HepG2 (cell line): ENCODE measurements around the gene COL4A3. TPM values are rescaled to one million over a fixed set of nuclear protein-coding genes. Genes with fewer than 3 reads are reported as not detected.

Source experiments
- FIP1L1 ChIP-seq: fragments of 200-400 bp; formaldehyde crosslinking; IDR thresholded peaks from 2 replicates; pipeline ENCODE4 v1.6.1; 2018; ENCODE audit warnings: low read depth, mild to moderate bottlenecking, low read length, moderate library complexity, borderline replicate concordance; ENCODE audit not compliant: insufficient read depth
- FOXC1 ChIP-seq: sonication (generic); formaldehyde crosslinking; IDR thresholded peaks from 2 replicates; pipeline ENCODE4 v1.8.0; 2022; ENCODE audit warnings: mild to moderate bottlenecking, missing genetic modification reagents, borderline replicate concordance
- HMG20A ChIP-seq: IDR thresholded peaks from 2 replicates; pipeline ENCODE4 v1.6.1; 2016; ENCODE audit warnings: borderline replicate concordance
- IKZF5 ChIP-seq: IDR thresholded peaks from 2 replicates; pipeline ENCODE4 v1.6.1; 2018; ENCODE audit warnings: missing genetic modification reagents, mild to moderate bottlenecking, missing compliant biosample characterization
- MXD4 ChIP-seq: IDR thresholded peaks from 2 replicates; pipeline ENCODE4 v1.6.1; 2016; ENCODE audit warnings: mild to moderate bottlenecking, missing biosample characterization, missing genetic modification reagents
- PAF1 ChIP-seq: IDR thresholded peaks from 2 replicates; pipeline ENCODE4 v1.6.1; 2016; ENCODE audit warnings: missing genetic modification reagents, missing compliant biosample characterization
- POLR2G ChIP-seq: fragments of 200-400 bp; formaldehyde crosslinking; IDR thresholded peaks from 2 replicates; pipeline ENCODE4 v1.6.1; 2018; ENCODE audit warnings: mild to moderate bottlenecking, low read depth, low read length, moderate library complexity
- SP5 ChIP-seq: IDR thresholded peaks from 2 replicates; pipeline ENCODE4 v1.6.1; 2016; ENCODE audit warnings: low read depth, borderline replicate concordance
- TAF15 ChIP-seq: fragments of 200-400 bp; formaldehyde crosslinking; IDR thresholded peaks from one replicate; pipeline ENCODE4 v1.6.1; 2018; ENCODE audit warnings: mild to moderate bottlenecking, low read depth, low read length; ENCODE audit not compliant: poor library complexity, severe bottlenecking
- TCF7 ChIP-seq: sonication (generic); IDR thresholded peaks from 2 replicates; pipeline ENCODE4 v1.6.1; 2016; ENCODE audit warnings: antibody characterized with exemption, low read depth
- TFDP2 ChIP-seq: sonication (generic); formaldehyde crosslinking; IDR thresholded peaks from 2 replicates; pipeline ENCODE4 v1.4.0; 2020; ENCODE audit warnings: missing genetic modification reagents
- ZBED4 ChIP-seq: sonication (generic); formaldehyde crosslinking; IDR thresholded peaks from 2 replicates; pipeline ENCODE4 v1.4.0; 2020; ENCODE audit warnings: missing genetic modification reagents, borderline replicate concordance
- ZBTB7A ChIP-seq: sonication (generic); formaldehyde crosslinking; IDR thresholded peaks from 2 replicates; pipeline ENCODE4 v1.8.0; 2022; ENCODE audit warnings: mild to moderate bottlenecking, missing genetic modification reagents
- ZBTB8A ChIP-seq: sonication (generic); formaldehyde crosslinking; IDR thresholded peaks from 2 replicates; pipeline ENCODE4 v1.4.0; 2020; ENCODE audit warnings: mild to moderate bottlenecking, low read depth, missing genetic modification reagents, borderline replicate concordance
- ZFP82 ChIP-seq: sonication (generic); formaldehyde crosslinking; IDR thresholded peaks from 2 replicates; pipeline ENCODE4 v1.5.1; 2020; ENCODE audit warnings: mild to moderate bottlenecking, missing genetic modification reagents, borderline replicate concordance
- ZIK1 ChIP-seq: sonication (generic); formaldehyde crosslinking; IDR thresholded peaks from 2 replicates; pipeline ENCODE4 v1.5.0; 2020; ENCODE audit warnings: mild to moderate bottlenecking, low read depth, missing genetic modification reagents, borderline replicate concordance
- ZNF333 ChIP-seq: sonication (generic); formaldehyde crosslinking; IDR thresholded peaks from 2 replicates; pipeline ENCODE4 v1.4.0; 2020; ENCODE audit warnings: mild to moderate bottlenecking, missing genetic modification reagents, borderline replicate concordance
- ZNF335 ChIP-seq: sonication (generic); formaldehyde crosslinking; IDR thresholded peaks from 2 replicates; pipeline ENCODE4 v1.4.0; 2020; ENCODE audit warnings: missing genetic modification reagents
- ZNF343 ChIP-seq: sonication (generic); formaldehyde crosslinking; IDR thresholded peaks from 2 replicates; pipeline ENCODE4 v1.4.0; 2020; ENCODE audit warnings: mild to moderate bottlenecking, missing genetic modification reagents
- polyA plus RNA-seq, 8 experiments: library from polyadenylated mRNA; depleted of rRNA in 3 of 8; stranded (reverse) in 7 of 8; unstranded in 1 of 8; fragments of >200 nt; fragmentation: Illumina TruSeq in 4 of 8; extraction: Trizol in 4 of 8; gene quantifications; 2 replicates each; pipeline versions ENCODE4 v1.2.1 to v1.2.3, GENCODE V29; 2011 to 2016; ENCODE audit warnings: low read depth in 4 of 8, missing spikeins in 1 of 8, mixed read lengths in 1 of 8; ENCODE audit not compliant: insufficient read depth in 1 of 8
- total RNA-seq, 5 experiments: library from RNA; depleted of rRNA; stranded (reverse); fragments of >200 nt; fragmentation: Illumina TruSeq; extraction: Trizol; gene quantifications; 2 replicates each; pipeline ENCODE4 v1.2.3, GENCODE V29; 2016; ENCODE audit warnings: low read depth in 1 of 5
- TF ChIP-seq, protein P1 (sequence below): sonication (generic); formaldehyde crosslinking; IDR thresholded peaks from 2 replicates; pipeline ENCODE4 v1.4.0; 2020; ENCODE audit warnings: mild to moderate bottlenecking, low read depth, missing genetic modification reagents
- TF ChIP-seq, protein P2 (sequence below): sonication (generic); formaldehyde crosslinking; IDR thresholded peaks from 2 replicates; pipeline ENCODE4 v1.4.0; 2020; ENCODE audit warnings: mild to moderate bottlenecking, low read depth, missing genetic modification reagents
- TF ChIP-seq, protein P3 (sequence below): sonication (generic); formaldehyde crosslinking; IDR thresholded peaks from 2 replicates; pipeline ENCODE4 v1.4.0; 2020; ENCODE audit warnings: missing genetic modification reagents

The COL4A3 gene
- total and polyA plus RNA-seq, 2 of the 13 experiments (the other 11 are each of a cell fraction or from before 2014, with no cell fraction given) = 0.02 TPM; not detected in 1

DNA sequence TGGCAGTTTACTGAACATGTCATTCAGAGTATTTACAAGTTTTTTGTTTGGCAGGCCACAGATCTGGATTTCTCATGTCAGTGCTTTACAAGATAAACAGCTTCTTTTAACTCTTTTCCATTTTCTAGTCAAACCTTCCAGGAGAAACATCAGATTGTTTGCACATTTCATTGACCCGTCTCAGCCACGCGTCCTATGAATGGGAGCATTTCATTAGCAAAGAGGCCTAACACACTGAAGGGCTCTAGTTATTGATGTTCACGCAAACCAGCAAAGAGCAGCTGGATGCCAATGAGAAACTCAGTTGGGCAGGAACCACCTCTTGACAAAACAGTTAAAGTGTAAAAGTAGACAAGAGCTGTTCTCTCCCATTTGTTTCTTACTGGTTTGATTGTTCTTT is 131.4 kb downstream of the COL4A3 start (continued):
- TF ChIP-seq, protein P1, sequence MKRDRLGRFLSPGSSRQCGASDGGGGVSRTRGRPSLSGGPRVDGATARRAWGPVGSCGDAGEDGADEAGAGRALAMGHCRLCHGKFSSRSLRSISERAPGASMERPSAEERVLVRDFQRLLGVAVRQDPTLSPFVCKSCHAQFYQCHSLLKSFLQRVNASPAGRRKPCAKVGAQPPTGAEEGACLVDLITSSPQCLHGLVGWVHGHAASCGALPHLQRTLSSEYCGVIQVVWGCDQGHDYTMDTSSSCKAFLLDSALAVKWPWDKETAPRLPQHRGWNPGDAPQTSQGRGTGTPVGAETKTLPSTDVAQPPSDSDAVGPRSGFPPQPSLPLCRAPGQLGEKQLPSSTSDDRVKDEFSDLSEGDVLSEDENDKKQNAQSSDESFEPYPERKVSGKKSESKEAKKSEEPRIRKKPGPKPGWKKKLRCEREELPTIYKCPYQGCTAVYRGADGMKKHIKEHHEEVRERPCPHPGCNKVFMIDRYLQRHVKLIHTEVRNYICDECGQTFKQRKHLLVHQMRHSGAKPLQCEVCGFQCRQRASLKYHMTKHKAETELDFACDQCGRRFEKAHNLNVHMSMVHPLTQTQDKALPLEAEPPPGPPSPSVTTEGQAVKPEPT (CRISPR knock-in tag) = no peak
- TF ChIP-seq ZBTB8A (CRISPR knock-in tag) = no peak
- peak; percentile 52; the same call in 1 of the 2 replicates for TF ChIP-seq HMG20A (CRISPR knock-in tag)
- no peak for TF ChIP-seq ZBED4
- no peak for TF ChIP-seq FIP1L1
- no peak for TF ChIP-seq ZBTB7A (CRISPR knock-in tag)
- TF ChIP-seq POLR2G = no peak
- no peak for TF ChIP-seq IKZF5 (CRISPR knock-in tag)
- no peak for TF ChIP-seq ZNF333 (CRISPR knock-in tag)
- no peak for TF ChIP-seq TFDP2
- no peak for TF ChIP-seq FOXC1 (CRISPR knock-in tag)
- no peak for TF ChIP-seq ZIK1
- peak; percentile 35; the same call in 1 of the 2 replicates for TF ChIP-seq TCF7
- no peak for TF ChIP-seq TAF15
- TF ChIP-seq, protein P2, sequence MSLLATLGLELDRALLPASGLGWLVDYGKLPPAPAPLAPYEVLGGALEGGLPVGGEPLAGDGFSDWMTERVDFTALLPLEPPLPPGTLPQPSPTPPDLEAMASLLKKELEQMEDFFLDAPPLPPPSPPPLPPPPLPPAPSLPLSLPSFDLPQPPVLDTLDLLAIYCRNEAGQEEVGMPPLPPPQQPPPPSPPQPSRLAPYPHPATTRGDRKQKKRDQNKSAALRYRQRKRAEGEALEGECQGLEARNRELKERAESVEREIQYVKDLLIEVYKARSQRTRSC = no peak
- TF ChIP-seq PAF1 = no peak
- TF ChIP-seq ZFP82 = no peak
- no peak for TF ChIP-seq ZNF335 (CRISPR knock-in tag)
- TF ChIP-seq SP5 (CRISPR knock-in tag) = no peak
- TF ChIP-seq MXD4 (CRISPR knock-in tag) = no peak
- TF ChIP-seq, protein P3, sequence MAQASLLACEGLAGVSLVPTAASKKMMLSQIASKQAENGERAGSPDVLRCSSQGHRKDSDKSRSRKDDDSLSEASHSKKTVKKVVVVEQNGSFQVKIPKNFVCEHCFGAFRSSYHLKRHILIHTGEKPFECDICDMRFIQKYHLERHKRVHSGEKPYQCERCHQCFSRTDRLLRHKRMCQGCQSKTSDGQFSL = no peak
- TF ChIP-seq ZNF343 (CRISPR knock-in tag) = no peak
